H1 (cell line): ENCODE results near the gene PRRC2A. TPM values are rescaled to one million over a fixed set of nuclear protein-coding genes. Genes with fewer than 3 reads are reported as not detected.

Source experiments
- CTCF ChIA-PET: fragments of 300-600 bp; sonication (Branson Sonifier 250); formaldehyde crosslinking; loops from one replicate; lab custom pipeline; 2021; ENCODE audit not compliant: partially characterized antibody; lab: Charles Lee
- POLR2A ChIA-PET: fragments of 300-600 bp; sonication (Branson Sonifier 250); formaldehyde crosslinking; loops from one replicate; lab custom pipeline; 2021; ENCODE audit warnings: inconsistent platforms; ENCODE audit not compliant: partially characterized antibody; lab: Charles Lee
- DNase-seq, 2 experiments: peaks; one replicate each; pipeline versions ENCODE4 v3.0.0 to v3.0.0-alpha.2; 2010 to 2022; ENCODE audit warnings: low spot score in 2 of 2, low read depth in 1 of 2, mixed read lengths in 1 of 2
- FAIRE-seq: peaks from 2 replicates; lab custom pipeline; 2011; peaks lifted over from hg19 to GRCh38; lab: Jason Lieb, UNC
- H2AFZ ChIP-seq: 2 replicates; pipeline ENCODE4 v1.8.1; 2012; ENCODE audit warnings: low read length, inconsistent platforms
- H2AK5ac ChIP-seq: 2 replicates; pipeline ENCODE4 v1.6.1; 2013; ENCODE audit warnings: low read depth, low read length
- H2BK120ac ChIP-seq: replicated peaks from 2 replicates; pipeline ENCODE3; 2013; ENCODE audit warnings: low read depth, low read length, inconsistent platforms
- H2BK12ac ChIP-seq: 2 replicates; pipeline ENCODE4 v1.6.1; 2013; ENCODE audit warnings: low read depth, low read length
- H2BK15ac ChIP-seq: 2 replicates; pipeline ENCODE4 v1.6.1; 2013; ENCODE audit warnings: low read length
- H2BK20ac ChIP-seq: 2 replicates; pipeline ENCODE4 v1.6.1; 2013; ENCODE audit warnings: low read length
- H2BK5ac ChIP-seq: 2 replicates; pipeline ENCODE4 v1.6.1; 2013; ENCODE audit warnings: low read depth, low read length
- H3K14ac ChIP-seq: 2 replicates; pipeline ENCODE4 v1.6.1; 2013; ENCODE audit warnings: inconsistent platforms; ENCODE audit not compliant: insufficient read length
- H3K18ac ChIP-seq: 2 replicates; pipeline ENCODE4 v1.6.1; 2013; ENCODE audit warnings: low read length; ENCODE audit errors: extremely low read depth
- H3K23ac ChIP-seq: 2 replicates; pipeline ENCODE4 v1.6.1; 2013; ENCODE audit warnings: inconsistent platforms; ENCODE audit not compliant: insufficient read length
- H3K23me2 ChIP-seq: 2 replicates; pipeline ENCODE4 v1.6.1; 2013; ENCODE audit warnings: low read depth, low read length
- H3K27ac ChIP-seq: 2 replicates; pipeline ENCODE4 v1.6.1; 2011; ENCODE audit warnings: low read depth, low read length, inconsistent platforms
- H3K27me3 ChIP-seq, 4 experiments: replicated peaks in 1 of 4; 1 replicate in 1 of 4; 2 replicates in 3 of 4; pipeline versions ENCODE4 v1.6.1 to v1.8.1; 2011 to 2013; ENCODE audit warnings: low read length in 3 of 4, mild to moderate bottlenecking in 3 of 4, inconsistent platforms in 2 of 4, mixed read lengths in 2 of 4, moderate library complexity in 1 of 4; ENCODE audit not compliant: control insufficient read depth in 3 of 4, insufficient read depth in 3 of 4; ENCODE audit errors: extremely low read depth in 1 of 4
- H3K36me3 ChIP-seq, 4 experiments: 2 replicates each; pipeline versions ENCODE4 v1.6.1 to v1.8.1; 2011 to 2013; ENCODE audit warnings: mild to moderate bottlenecking in 4 of 4, low read length in 3 of 4, moderate library complexity in 2 of 4, control low read depth in 1 of 4, inconsistent platforms in 1 of 4; ENCODE audit not compliant: insufficient read depth in 4 of 4, control insufficient read depth in 2 of 4
- H3K4ac ChIP-seq: replicated peaks from 2 replicates; pipeline ENCODE3; 2013; ENCODE audit warnings: low read length, low read depth, mixed read lengths, inconsistent platforms; ENCODE audit not compliant: insufficient read length
- H3K4me1 ChIP-seq, 4 experiments: replicated peaks in 1 of 4; 1 replicate in 1 of 4; 2 replicates in 3 of 4; pipeline versions ENCODE4 v1.6.1 to v1.8.1; 2011 to 2013; ENCODE audit warnings: low read length in 3 of 4, inconsistent platforms in 2 of 4, mixed read lengths in 1 of 4; ENCODE audit not compliant: insufficient read depth in 4 of 4, control insufficient read depth in 3 of 4
- H3K4me2 ChIP-seq, 2 experiments: 2 replicates each; pipeline versions ENCODE4 v1.6.1 to v1.8.1; 2011 to 2013; ENCODE audit warnings: low read depth in 2 of 2, low read length in 2 of 2, control low read depth in 1 of 2, inconsistent platforms in 1 of 2, mild to moderate bottlenecking in 1 of 2; ENCODE audit not compliant: insufficient read depth in 1 of 2
- H3K4me3 ChIP-seq, 4 experiments: fragments of 200-600, 300-600 bp in 1 of 4; sonication (generic), shearing (Covaris generic), sonication (Bioruptor Twin) in 1 of 4; 2 replicates each; pipeline versions ENCODE4 v1.5.1 to v1.8.1; 2011 to 2016; ENCODE audit warnings: low read length in 4 of 4, low read depth in 3 of 4, control low read depth in 2 of 4, inconsistent platforms in 2 of 4, mild to moderate bottlenecking in 2 of 4, mixed read lengths in 1 of 4, moderate library complexity in 1 of 4; ENCODE audit not compliant: insufficient read depth in 2 of 4; ENCODE audit errors: extremely low read depth in 1 of 4
- H3K56ac ChIP-seq: replicated peaks from 2 replicates; pipeline ENCODE3; 2013; ENCODE audit warnings: low read depth, mild to moderate bottlenecking, mixed read lengths, low read length, inconsistent platforms; ENCODE audit not compliant: insufficient read length
- H3K79me1 ChIP-seq: 2 replicates; pipeline ENCODE4 v1.6.1; 2013; ENCODE audit warnings: low read depth, low read length, control low read depth
- H3K79me2 ChIP-seq, 2 experiments: 2 replicates each; pipeline versions ENCODE4 v1.6.1 to v1.8.1; 2012 to 2013; ENCODE audit warnings: low read length in 2 of 2, mild to moderate bottlenecking in 2 of 2, inconsistent platforms in 1 of 2; ENCODE audit not compliant: insufficient read depth in 2 of 2, control insufficient read depth in 1 of 2
- H3K9ac ChIP-seq, 4 experiments: replicated peaks in 1 of 4; 1 replicate in 1 of 4; 2 replicates in 3 of 4; pipeline versions ENCODE4 v1.6.1 to v1.8.1; 2011 to 2013; ENCODE audit warnings: low read depth in 3 of 4, low read length in 3 of 4, control low read depth in 2 of 4, mild to moderate bottlenecking in 2 of 4, moderate library complexity in 2 of 4, inconsistent platforms in 1 of 4; ENCODE audit errors: extremely low read depth in 1 of 4
- H3K9me3 ChIP-seq, 2 experiments: 2 replicates each; pipeline versions ENCODE4 v1.6.1 to v1.8.1; 2012 to 2013; ENCODE audit warnings: mild to moderate bottlenecking in 2 of 2, moderate library complexity in 2 of 2, control low read depth in 1 of 2, inconsistent platforms in 1 of 2, low read depth in 1 of 2, low read length in 1 of 2, mixed read lengths in 1 of 2; ENCODE audit not compliant: insufficient read depth in 2 of 2
- H4K20me1 ChIP-seq, 2 experiments: replicated peaks in 1 of 2; 2 replicates each; pipeline versions ENCODE3 to v1.8.1; 2011 to 2013; ENCODE audit warnings: inconsistent platforms in 2 of 2, low read length in 2 of 2, mild to moderate bottlenecking in 1 of 2; ENCODE audit not compliant: insufficient read depth in 2 of 2, control insufficient read depth in 1 of 2
- H4K5ac ChIP-seq: 2 replicates; pipeline ENCODE4 v1.6.1; 2013; ENCODE audit warnings: low read length, low read depth, mixed read lengths, inconsistent platforms; ENCODE audit not compliant: insufficient read length
- H4K8ac ChIP-seq: 2 replicates; pipeline ENCODE4 v1.8.0; 2013; ENCODE audit warnings: mild to moderate bottlenecking, moderate library complexity, low read length, inconsistent platforms; ENCODE audit not compliant: insufficient read depth; ENCODE audit errors: extremely low read depth
- H4K91ac ChIP-seq: replicated peaks from 2 replicates; pipeline ENCODE3; 2013; ENCODE audit warnings: low read length, mixed read lengths, inconsistent platforms; ENCODE audit not compliant: insufficient read length
- ASH2L ChIP-seq: fragments of 200-600, 300-600 bp; sonication (generic); IDR thresholded peaks from one replicate; pipeline ENCODE4 v1.7.1; 2017; ENCODE audit warnings: low read length
- ATF2 ChIP-seq: IDR thresholded peaks from 2 replicates; pipeline ENCODE4 v1.6.1; 2012; ENCODE audit warnings: low read length, inconsistent platforms
- CREB1 ChIP-seq: IDR thresholded peaks from 2 replicates; pipeline ENCODE4 v1.6.1; 2012; ENCODE audit warnings: inconsistent platforms
- CTCF ChIP-seq, 3 experiments: IDR thresholded peaks; 1 replicate in 2 of 3; 2 replicates in 1 of 3; pipeline versions ENCODE4 v1.5.1 to v1.6.1; 2011; ENCODE audit warnings: low read length in 3 of 3, mild to moderate bottlenecking in 3 of 3, inconsistent platforms in 2 of 3, low read depth in 1 of 3, moderate library complexity in 1 of 3; ENCODE audit not compliant: insufficient read depth in 1 of 3; ENCODE audit errors: control extremely low read depth in 1 of 3
- WGBS, 2 experiments: shearing (Covaris generic) in 1 of 2; methylation state at CpG; one replicate each; pipeline versions ENCODE4 v1.1.6 to v1.1.7; 2013 to 2015; ENCODE audit warnings: low lambda C conversion rate in 2 of 2, mixed read lengths in 2 of 2, inconsistent platforms in 1 of 2, low coverage in 1 of 2, missing lambda C conversion rate in 1 of 2; ENCODE audit not compliant: insufficient replicate concordance in 2 of 2, insufficient coverage in 1 of 2, insufficient read length in 1 of 2; ENCODE audit errors: extremely low coverage in 1 of 2, missing lambda C conversion rate in 1 of 2; 5-methylcytosine and 5-hydroxymethylcytosine counted together
- polyA plus RNA-seq, 7 experiments: library from polyadenylated mRNA; depleted of rRNA in 3 of 7; stranded (reverse) in 5 of 7; unstranded in 2 of 7; fragments of >200 nt in 5 of 7; fragments of 200-250 nt in 2 of 7; gene quantifications; 1 replicate in 5 of 7; 2 replicates in 1 of 7; 4 replicates in 1 of 7; pipeline versions ENCODE4 v1.2.1 to v1.2.3, GENCODE V29; 2011 to 2013; ENCODE audit warnings: missing spikeins in 2 of 7, mixed read lengths in 2 of 7
- total RNA-seq: library from RNA; stranded (reverse); fragmentation: NEBNext Ultra II Directional; extraction: Animal tissue kit (Norgen Biotek cat#: 25700); gene quantifications from 2 replicates; pipeline ENCODE4 v1.2.1, GENCODE V29; 2021

The PRRC2A gene
- total and polyA plus RNA-seq, 2 of the 8 experiments (the other 6 are each of a cell fraction or from before 2014, with no cell fraction given): 118 to 300 TPM

- H3K4me1 ChIP-seq: peaks cover 0 to 19% (median 5%) of the 10 kb centered on the region in 4 experiments; a peak in 5 of 7 replicates
- peak overlapping the region; percentile 43; the same call in 1 of the 2 replicates for H2AK5ac ChIP-seq
- CTCF ChIA-PET: interaction anchor here (0.6 to 3.8 kb wide), 20 partner anchors 9 to 288 kb away, joined by 3 to 38 read pairs (median 4); partner anchors contain the start of genes APOM, BAG6, LSM2 and TNF
These were observed 43.7 kb downstream of the PRRC2A start for GRCh38 chr6:31663961-31664789.

More at GRCh38 chr6:31663961-31664789, 43.7 kb downstream of the PRRC2A start:
- WGBS, 2 experiments: 49% methylated on average over 17 of the region's 17 CpGs; no CpG with 5 or more reads in 1 of the 2 experiments
- H3K9ac ChIP-seq: peak overlapping the region; percentile 80 to 95 (median 90)
- H2BK15ac ChIP-seq: no peak overlapping the region; the same call in 1 of the 2 replicates
- H3K27me3 ChIP-seq: no peaks in the 10 kb centered on the region
- peak overlapping the region; percentile 88 to 94 (median 90) for H3K4me3 ChIP-seq
- no peak overlapping the region for H3K14ac ChIP-seq
- H3K4ac ChIP-seq: no peak overlapping the region
- peak overlapping the region; percentile 98 for H3K18ac ChIP-seq
- H3K9me3 ChIP-seq: no peaks in the 10 kb centered on the region
- H3K23ac ChIP-seq: no peak overlapping the region
- peak overlapping the region; percentile 6 for H4K91ac ChIP-seq
- DNase-seq (no peak), FAIRE-seq (no peak)
- H2BK120ac ChIP-seq: no peak overlapping the region
- no peak overlapping the region for H2AFZ ChIP-seq
- H2BK5ac ChIP-seq: peak overlapping the region; percentile 91
- POLR2A ChIA-PET: interaction anchor here (0.6 to 25.5 kb wide), 51 partner anchors 9 to 1306 kb away, joined by 3 to 883 read pairs (median 4); partner anchors contain the start of genes ABHD16A, AIF1, APOM and ATP6V1G2
- H3K79me2 ChIP-seq: peaks cover 0 to 52% of the 10 kb centered on the region in 2 experiments; a peak in 3 of 4 replicates
- no peak overlapping the region for H4K5ac ChIP-seq
- H4K8ac ChIP-seq: 0 out of 2 replicates have a peak overlapping the region, but pooled peaks have one; percentile 42
- H2BK12ac ChIP-seq: peak overlapping the region; percentile 10; the same call in 1 of the 2 replicates
- peak overlapping the region; percentile 97 for H3K27ac ChIP-seq
- TF ChIP-seq CREB1: no peak
- 0 out of 2 replicates have a peak, but pooled peaks have one; percentile 4 for TF ChIP-seq ATF2
- TF ChIP-seq ASH2L: no peak
- TF ChIP-seq CTCF (IDR thresholded peaks at IDR 0.05; ENCODE audit: control extremely low read depth in 1 of 3, insufficient read depth in 1 of 3, low read depth in 1 of 3, low read length in 3 of 3): 0 out of 4 replicates have a peak, but pooled peaks of 1 of the 3 experiments have one; percentile 2
- H3K4me2 ChIP-seq: peak overlapping the region; percentile 74 to 82
- H3K56ac ChIP-seq: peak overlapping the region; percentile 37
- H2BK20ac ChIP-seq: no peak overlapping the region
- H3K79me1 ChIP-seq: peaks cover 12% of the 10 kb centered on the region
- peaks cover 22 to 38% (median 28%) of the 10 kb centered on the region in 4 experiments for H3K36me3 ChIP-seq
- H4K20me1 ChIP-seq: peaks cover 7 to 9% of the 10 kb centered on the region in 2 experiments
- H3K23me2 ChIP-seq: peaks cover 12% of the 10 kb centered on the region
